CD14-positive monocyte (primary cell): ENCODE data around the gene NFATC2IP. TPM values are rescaled to one million over a fixed set of nuclear protein-coding genes. Genes with fewer than 3 reads are reported as not detected.

Experiments used
- DNase-seq, 3 donors: peaks; one replicate each; pipeline ENCODE4 v3.0.0-alpha.2; 2011 to 2022
- H2AFZ ChIP-seq: 2 replicates; pipeline ENCODE4 v1.6.0; 2012; ENCODE audit warnings: mild to moderate bottlenecking, low read depth, low read length, inconsistent platforms; ENCODE audit not compliant: insufficient read depth, poor library complexity, severe bottlenecking
- H3K27ac ChIP-seq, 2 donors: 1 replicate in 1 of 2; 2 replicates in 1 of 2; pipeline ENCODE4 v1.5.1; 2012 to 2013; ENCODE audit warnings: low read length in 2 of 2, control low read depth in 1 of 2, inconsistent platforms in 1 of 2, low read depth in 1 of 2, mild to moderate bottlenecking in 1 of 2
- H3K27me3 ChIP-seq, 2 donors: one replicate each; pipeline versions ENCODE4 v1.6.0 to v1.6.1; 2011 to 2013; ENCODE audit warnings: low read length in 2 of 2; ENCODE audit not compliant: control insufficient read depth in 2 of 2, insufficient read depth in 2 of 2
- H3K36me3 ChIP-seq, 2 donors: replicated peaks in 1 of 2; 1 replicate in 1 of 2; 2 replicates in 1 of 2; pipeline versions ENCODE4 v1.5.1 to v1.6.1; 2012 to 2013; ENCODE audit warnings: low read length in 2 of 2, control low read depth in 1 of 2, inconsistent platforms in 1 of 2, mild to moderate bottlenecking in 1 of 2; ENCODE audit not compliant: insufficient read depth in 2 of 2, control insufficient read depth in 1 of 2
- H3K4me1 ChIP-seq, 2 donors: 1 replicate in 1 of 2; 2 replicates in 1 of 2; pipeline versions ENCODE4 v1.5.1 to v1.6.1; 2012 to 2013; ENCODE audit warnings: low read length in 2 of 2, control low read depth in 1 of 2, inconsistent platforms in 1 of 2, mild to moderate bottlenecking in 1 of 2, moderate library complexity in 1 of 2; ENCODE audit not compliant: insufficient read depth in 2 of 2, control insufficient read depth in 1 of 2
- H3K4me2 ChIP-seq: replicated peaks from 2 replicates; pipeline ENCODE3; 2012; ENCODE audit warnings: low read length, moderate library complexity, mild to moderate bottlenecking; ENCODE audit not compliant: poor library complexity, severe bottlenecking; ENCODE audit errors: extremely low read depth
- H3K4me3 ChIP-seq, 3 experiments: fragments of 200-600 bp in 1 of 3; sonication (generic) in 1 of 3; replicated peaks in 1 of 3; 1 replicate in 2 of 3; 2 replicates in 1 of 3; pipeline ENCODE4 v1.5.1; 2011 to 2013; ENCODE audit warnings: low read length in 3 of 3, mild to moderate bottlenecking in 3 of 3, control low read depth in 2 of 3, low read depth in 2 of 3, inconsistent platforms in 1 of 3, moderate library complexity in 1 of 3
- H3K79me2 ChIP-seq: 2 replicates; pipeline ENCODE4 v1.6.0; 2012; ENCODE audit warnings: mild to moderate bottlenecking, control low read depth, inconsistent platforms, low read length, moderate library complexity; ENCODE audit not compliant: insufficient read depth
- H3K9ac ChIP-seq: 2 replicates; pipeline ENCODE4 v1.6.0; 2017; ENCODE audit warnings: low read length, mild to moderate bottlenecking; ENCODE audit not compliant: insufficient read depth, poor library complexity, severe bottlenecking
- H3K9me3 ChIP-seq, 2 donors: replicated peaks in 1 of 2; 1 replicate in 1 of 2; 2 replicates in 1 of 2; pipeline versions ENCODE4 v1.5.1 to v1.6.1; 2012 to 2013; ENCODE audit warnings: low read length in 2 of 2, control low read depth in 1 of 2; ENCODE audit not compliant: control insufficient read depth in 1 of 2, insufficient read depth in 1 of 2
- H4K20me1 ChIP-seq: 2 replicates; pipeline ENCODE4 v1.6.0; 2012; ENCODE audit warnings: mild to moderate bottlenecking, low read length, control low read depth, moderate library complexity; ENCODE audit not compliant: insufficient read depth
- H3K27ac Mint-ChIP-seq, 7 donors: one replicate each; pipeline ENCODE4 v1.8.0; 2020; ENCODE audit warnings: mild to moderate bottlenecking in 7 of 7, mixed read lengths in 7 of 7, moderate library complexity in 6 of 7, inconsistent platforms in 2 of 7
- H3K27me3 Mint-ChIP-seq, 3 donors: one replicate each; pipeline ENCODE4 v1.8.0; 2021 to 2022; ENCODE audit warnings: low read depth in 3 of 3, mild to moderate bottlenecking in 3 of 3, mixed read lengths in 3 of 3, moderate library complexity in 3 of 3, inconsistent platforms in 1 of 3
- H3K36me3 Mint-ChIP-seq, 2 donors: one replicate each; pipeline ENCODE4 v1.8.0; 2020; ENCODE audit warnings: mixed read lengths in 2 of 2, inconsistent platforms in 1 of 2, mild to moderate bottlenecking in 1 of 2
- H3K4me1 Mint-ChIP-seq: one replicate; pipeline ENCODE4 v1.8.0; 2020; ENCODE audit warnings: mild to moderate bottlenecking, mixed read lengths
- H3K4me3 Mint-ChIP-seq, 2 donors: one replicate each; pipeline ENCODE4 v1.8.0; 2020; ENCODE audit warnings: mild to moderate bottlenecking in 2 of 2, mixed read lengths in 2 of 2, moderate library complexity in 1 of 2
- H3K9me3 Mint-ChIP-seq, 7 donors: one replicate each; pipeline ENCODE4 v1.8.0; 2020 to 2022; ENCODE audit warnings: mixed read lengths in 7 of 7, mild to moderate bottlenecking in 6 of 7, moderate library complexity in 6 of 7, inconsistent platforms in 2 of 7
- CTCF ChIP-seq: fragments of 200-600 bp; IDR thresholded peaks from one replicate; pipeline ENCODE4 v1.8.0; 2022; ENCODE audit warnings: antibody characterized with exemption, mild to moderate bottlenecking
- WGBS: methylation state at CpG from one replicate; pipeline ENCODE4 v1.1.5; 2013; ENCODE audit warnings: missing lambda C conversion rate; ENCODE audit not compliant: insufficient coverage; 5-methylcytosine and 5-hydroxymethylcytosine counted together
- intact Hi-C, 2 donors: fragments of 100-400 bp; cut with micrococcal nuclease; formaldehyde crosslinking; loops; one replicate each; pipeline versions ENCODE4 v1.15.0 to v1.15.1; 2023
- polyA plus RNA-seq, 3 donors: library from polyadenylated mRNA; depleted of rRNA in 1 of 3; unstranded in 2 of 3; stranded (reverse) in 1 of 3; fragments of 300-500 nt in 2 of 3; fragments of >200 nt in 1 of 3; fragmentation: Illumina TruSeq in 2 of 3; gene quantifications; 1 replicate in 2 of 3; 2 replicates in 1 of 3; pipeline ENCODE4 v1.2.3, GENCODE V29; 2012 to 2021

The NFATC2IP gene
- polyA plus RNA-seq, 3 donors = 17.5 to 125 (median 18.4) TPM

DNA sequence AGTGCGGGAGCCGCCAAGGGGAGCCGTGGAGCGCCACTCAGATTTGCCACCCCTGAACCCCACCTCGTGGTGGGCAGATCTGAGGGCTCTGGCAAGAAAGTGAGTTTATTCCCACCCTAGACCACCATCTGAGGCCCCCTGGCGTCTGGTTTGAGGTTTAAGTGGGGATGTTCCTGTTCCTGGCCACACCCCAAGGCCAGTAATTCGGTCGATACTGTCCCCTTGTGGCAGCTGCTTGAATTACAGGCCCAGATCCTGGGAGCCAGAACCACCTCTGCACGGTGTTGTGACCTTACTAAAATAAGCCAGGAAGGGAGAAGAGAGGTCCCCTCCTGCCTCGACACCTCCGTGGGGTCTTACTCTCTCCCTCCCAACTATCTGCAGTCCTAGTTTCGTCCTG is 30.8 kb downstream of the NFATC2IP start:
- H3K4me2 ChIP-seq = no peak overlapping the region
- peak; percentile 25 to 41 (median 25) for DNase-seq
- H3K27me3 Mint-ChIP-seq = peaks cover 6 to 21% (median 17%) of the 10 kb centered on the region in 3 donors
- peaks cover 21% of the 10 kb centered on the region for H3K79me2 ChIP-seq
- peaks cover 0 to 14% of the 10 kb centered on the region in 2 donors for H3K9me3 ChIP-seq
- peak; percentile 77 for TF ChIP-seq CTCF
- H2AFZ ChIP-seq = no peak overlapping the region
- peaks cover 27 to 35% of the 10 kb centered on the region in 2 donors for H3K4me1 ChIP-seq
- 100% methylated on average over 5 of the region's 12 CpGs for WGBS
- H3K9me3 Mint-ChIP-seq = peaks cover 10 to 27% (median 15%) of the 10 kb centered on the region in 7 donors
- no peak overlapping the region for H3K27ac Mint-ChIP-seq
- no peak overlapping the region for H3K27ac ChIP-seq
- no peak overlapping the region for H3K4me3 ChIP-seq
- no peak overlapping the region for H3K9ac ChIP-seq
- intact Hi-C loops = no loop called here
- H3K4me1 Mint-ChIP-seq = peaks cover 38% of the 10 kb centered on the region
- no peak overlapping the region for H3K4me3 Mint-ChIP-seq
- peaks cover 47% of the 10 kb centered on the region for H4K20me1 ChIP-seq
- peaks cover 76 to 93% of the 10 kb centered on the region in 2 donors for H3K36me3 Mint-ChIP-seq
- H3K36me3 ChIP-seq = peaks cover 71 to 84% of the 10 kb centered on the region in 2 donors
- peaks cover 0 to 4% of the 10 kb centered on the region in 2 donors for H3K27me3 ChIP-seq

- H4K20me1 ChIP-seq = peaks cover 42% of the 10 kb centered on the region
- peaks cover 13% of the 10 kb centered on the region for H3K79me2 ChIP-seq
- no peak overlapping the region for H3K27ac Mint-ChIP-seq
- no peak overlapping the region for H3K4me3 ChIP-seq
- peaks cover 6 to 21% (median 17%) of the 10 kb centered on the region in 3 donors for H3K27me3 Mint-ChIP-seq
- intact Hi-C loops = no loop called here
- peaks cover 24 to 31% of the 10 kb centered on the region in 2 donors for H3K4me1 ChIP-seq
- no peak for DNase-seq
- peaks cover 0 to 23% of the 10 kb centered on the region in 2 donors for H3K9me3 ChIP-seq
- no peak overlapping the region for H2AFZ ChIP-seq
- peaks cover 15 to 33% (median 24%) of the 10 kb centered on the region in 7 donors for H3K9me3 Mint-ChIP-seq
- peaks cover 33% of the 10 kb centered on the region for H3K4me1 Mint-ChIP-seq
- H3K36me3 Mint-ChIP-seq = peaks cover 76 to 93% of the 10 kb centered on the region in 2 donors
- no peak overlapping the region for H3K27ac ChIP-seq
- H3K36me3 ChIP-seq = peaks cover 76 to 86% of the 10 kb centered on the region in 2 donors
- peaks cover 0 to 4% of the 10 kb centered on the region in 2 donors for H3K27me3 ChIP-seq
- H3K9ac ChIP-seq = no peak overlapping the region
- 100% methylated on average over 8 of the region's 10 CpGs for WGBS
- TF ChIP-seq CTCF = no peak
- H3K4me3 Mint-ChIP-seq = no peak overlapping the region
- H3K4me2 ChIP-seq = no peak overlapping the region
Observed at GRCh38 chr16:28982418-28982817, 31.7 kb downstream of the NFATC2IP start.
